ENCODE data around the gene HLA-DQB2. TPM values are rescaled to one million over a fixed set of nuclear protein-coding genes. Genes with fewer than 3 reads are reported as not detected.

The HLA-DQB2 gene
- total and polyA plus RNA-seq, 8 donors = 1.1 to 4.9 (median 1.6) TPM; not detected in 5

DNA sequence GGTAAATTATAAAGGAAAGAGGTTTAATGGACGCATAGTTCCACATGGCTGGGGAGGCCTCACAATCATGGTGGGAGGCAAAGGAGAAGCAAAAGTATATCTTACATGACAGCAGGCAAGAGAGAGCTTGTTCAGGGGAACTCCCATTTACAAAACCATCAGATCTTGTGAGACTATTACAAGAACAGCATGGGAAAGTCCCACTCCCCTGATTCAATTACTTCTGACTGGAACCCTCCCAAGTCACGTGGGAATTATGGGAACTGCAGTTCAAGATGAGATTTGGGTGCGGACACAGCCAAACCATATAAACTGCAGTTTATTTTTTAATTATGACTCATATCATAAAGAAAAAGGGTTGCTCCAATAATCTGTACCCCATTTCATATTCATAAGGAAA is 44.5 kb downstream of the HLA-DQB2 start:
- DNase-seq = no peak
- H3K9me3 ChIP-seq = no peaks in the 10 kb centered on the region
- H3K4me3 ChIP-seq = no peak overlapping the region
- H3K27me3 ChIP-seq = peaks cover 0 to 8% (median 0%) of the 10 kb centered on the region in 3 donors
- no peaks in the 10 kb centered on the region for H3K36me3 ChIP-seq
- intact Hi-C loops (cut with DNase I; ENCODE audit: low total_unique reads) = no loop called here
- H3K27ac ChIP-seq = no peak overlapping the region
- no peaks in the 10 kb centered on the region for H3K4me1 ChIP-seq
- 55 to 68% (median 56%) methylated on average over 3 of the region's 3 CpGs for whole genome bisulfite sequencing, 5 donors
- TF ChIP-seq POLR2A (IDR thresholded peaks at IDR 0.05) (no peak), POLR2AphosphoS5 (IDR thresholded peaks at IDR 0.05) (no peak), CTCF (IDR thresholded peaks at IDR 0.05) (no peak), EP300 (IDR thresholded peaks at IDR 0.05) (no peak)

GRCh38 chr6:32716396-32716795 is 46.9 kb downstream of the HLA-DQB2 start:
- no peak overlapping the region for H3K4me3 ChIP-seq
- 67 to 93% (median 91%) methylated on average over 3 of the region's 3 CpGs for WGBS, 5 donors
- TF ChIP-seq POLR2AphosphoS5 (IDR thresholded peaks at IDR 0.05) (no peak), CTCF (IDR thresholded peaks at IDR 0.05) (no peak), POLR2A (IDR thresholded peaks at IDR 0.05) (no peak), EP300 (IDR thresholded peaks at IDR 0.05) (no peak)
- intact Hi-C loops (cut with DNase I; ENCODE audit: low total_unique reads) = no loop called here
- no peaks in the 10 kb centered on the region for H3K4me1 ChIP-seq
- H3K27me3 ChIP-seq = peaks cover 0 to 8% (median 0%) of the 10 kb centered on the region in 3 donors
- no peak for DNase-seq
- H3K36me3 ChIP-seq = no peaks in the 10 kb centered on the region
- no peak overlapping the region for H3K27ac ChIP-seq
- no peaks in the 10 kb centered on the region for H3K9me3 ChIP-seq

- H3K27ac ChIP-seq = no peak overlapping the region
- TF ChIP-seq CTCF (IDR thresholded peaks at IDR 0.05) = no peak
- no peak for TF ChIP-seq POLR2AphosphoS5 (IDR thresholded peaks at IDR 0.05)
- no peak for TF ChIP-seq POLR2A (IDR thresholded peaks at IDR 0.05)
- TF ChIP-seq EP300 (IDR thresholded peaks at IDR 0.05) = no peak
- no peak for DNase-seq
- H3K4me3 ChIP-seq = no peak overlapping the region
- H3K4me1 ChIP-seq = no peaks in the 10 kb centered on the region
- intact Hi-C loops (cut with DNase I; ENCODE audit: low total_unique reads) = no loop called here
- no peaks in the 10 kb centered on the region for H3K36me3 ChIP-seq
- no peaks in the 10 kb centered on the region for H3K9me3 ChIP-seq
- H3K27me3 ChIP-seq = peaks cover 0 to 8% (median 0%) of the 10 kb centered on the region in 3 donors
Observed at GRCh38 chr6:32713241-32713640, 50.1 kb downstream of the HLA-DQB2 start.

DNA sequence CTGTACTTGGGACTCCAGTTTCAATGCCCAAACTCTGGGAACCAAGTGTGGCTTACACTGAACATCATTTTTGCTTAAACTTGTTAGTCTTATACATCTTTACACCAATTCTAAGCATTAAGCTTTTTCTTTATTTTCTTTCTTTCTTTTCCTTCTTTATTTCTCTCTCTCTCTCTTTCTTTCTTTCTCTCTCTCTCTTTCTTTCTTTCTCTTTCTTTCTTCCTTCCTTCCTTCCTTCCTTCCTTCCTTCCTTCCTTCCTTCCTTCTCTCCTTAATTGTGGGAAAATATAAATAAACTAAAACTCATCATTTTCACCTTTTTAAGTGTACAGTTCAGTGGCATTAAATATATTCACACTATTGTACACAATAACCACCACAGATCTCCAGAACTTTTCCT is 53.7 kb downstream of the HLA-DQB2 start:
- no peak overlapping the region for H3K27ac ChIP-seq
- H3K27me3 ChIP-seq = no peaks in the 10 kb centered on the region
- no peak for TF ChIP-seq CTCF (IDR thresholded peaks at IDR 0.05)
- TF ChIP-seq EP300 (IDR thresholded peaks at IDR 0.05) = no peak
- TF ChIP-seq POLR2AphosphoS5 (IDR thresholded peaks at IDR 0.05) = no peak
- no peak for TF ChIP-seq POLR2A (IDR thresholded peaks at IDR 0.05)
- H3K9me3 ChIP-seq = no peaks in the 10 kb centered on the region
- intact Hi-C loops (cut with DNase I; ENCODE audit: low total_unique reads) = no loop called here
- DNase-seq = no peak
- H3K4me3 ChIP-seq = no peak overlapping the region
- H3K36me3 ChIP-seq = no peaks in the 10 kb centered on the region
- no peaks in the 10 kb centered on the region for H3K4me1 ChIP-seq

Small RNA genes within 50 kb of the gene (small RNA-seq; reads per million reads assigned to genes)
- 0 reads per million in 4 donors for gene MIR3135B

Other genes with a start within 250 kb of the HLA-DQB2 start
- gene HLA-DRB5, start 233.2 kb downstream of the HLA-DQB2 start, total RNA-seq = 10 to 100 TPM in 2 of 5 donors, under 1 TPM in 1, not detected in 2; 0.43 to 39.1 (median 12.5) TPM
- 1 to 10 TPM in 1 of 3 donors, under 1 TPM in 1, not detected in 1; 0.37 to 3.6 TPM for gene HLA-DRB5, start 233.2 kb downstream of the HLA-DQB2 start, polyA plus RNA-seq
- 10 to 100 TPM in 4 of 5 donors, 1 to 10 TPM in 1; 4.1 to 47.1 (median 25.3) TPM for gene HLA-DRB1, start 173.7 kb downstream of the HLA-DQB2 start, total RNA-seq
- gene HLA-DRB1, start 173.7 kb downstream of the HLA-DQB2 start, polyA plus RNA-seq = 100 to 1,000 TPM in 1 of 3 donors, 10 to 100 TPM in 2; 23.0 to 111 (median 23.1) TPM
- gene HLA-DQA1, start 126.1 kb downstream of the HLA-DQB2 start, total RNA-seq = 1 to 10 TPM in 2 of 5 donors, not detected in 3; 1.1 to 6.4 TPM
- gene HLA-DQA1, start 126.1 kb downstream of the HLA-DQB2 start, polyA plus RNA-seq = 10 to 100 TPM in 2 of 3 donors, 1 to 10 TPM in 1; 5.0 to 16.2 (median 12.5) TPM
- gene HLA-DQB1, start 96.9 kb downstream of the HLA-DQB2 start, total RNA-seq = 10 to 100 TPM in 1 of 5 donors, 1 to 10 TPM in 2, not detected in 2; 2.0 to 16.8 (median 4.5) TPM
- 10 to 100 TPM; 26.0 to 94.5 (median 31.8) TPM for gene HLA-DQB1, start 96.9 kb downstream of the HLA-DQB2 start, polyA plus RNA-seq
- gene HLA-DQA2, start 22.1 kb downstream of the HLA-DQB2 start, total RNA-seq = 1 to 10 TPM in 1 of 5 donors, not detected in 4; 3.3 TPM
- gene HLA-DQA2, start 22.1 kb downstream of the HLA-DQB2 start, polyA plus RNA-seq = under 1 TPM in 1 of 3 donors, not detected in 2; 0.23 TPM
- 10 to 100 TPM in 1 of 5 donors, 1 to 10 TPM in 2, not detected in 2; 1.3 to 62.9 (median 2.9) TPM for gene HLA-DOB, start 53.5 kb upstream of the HLA-DQB2 start, total RNA-seq
- gene HLA-DOB, start 53.5 kb upstream of the HLA-DQB2 start, polyA plus RNA-seq = 1 to 10 TPM in 2 of 3 donors, under 1 TPM in 1; 0.81 to 5.0 (median 1.2) TPM
- gene TAP2, start 75.2 kb upstream of the HLA-DQB2 start, total RNA-seq = 100 to 1,000 TPM in 1 of 5 donors, 10 to 100 TPM in 3, 1 to 10 TPM in 1; 3.8 to 449 (median 12.2) TPM
- gene TAP2, start 75.2 kb upstream of the HLA-DQB2 start, polyA plus RNA-seq = 10 to 100 TPM in 1 of 3 donors, 1 to 10 TPM in 2; 1.2 to 24.6 (median 4.4) TPM
- gene PSMB8, start 80.5 kb upstream of the HLA-DQB2 start, total RNA-seq = 10 to 100 TPM in 3 of 5 donors, 1 to 10 TPM in 2; 2.7 to 32.1 (median 16.7) TPM
- gene PSMB8, start 80.5 kb upstream of the HLA-DQB2 start, polyA plus RNA-seq = 100 to 1,000 TPM in 2 of 3 donors, 10 to 100 TPM in 1; 88.6 to 177 (median 124) TPM
- gene TAP1, start 90.2 kb upstream of the HLA-DQB2 start, total RNA-seq = 10 to 100 TPM; 16.0 to 54.7 (median 29.6) TPM
- gene TAP1, start 90.2 kb upstream of the HLA-DQB2 start, polyA plus RNA-seq = 100 to 1,000 TPM in 1 of 3 donors, 10 to 100 TPM in 2; 10.8 to 117 (median 15.5) TPM
- gene PSMB9, start 90.7 kb upstream of the HLA-DQB2 start, total RNA-seq = 10 to 100 TPM in 1 of 5 donors, 1 to 10 TPM in 4; 5.4 to 18.7 (median 6.8) TPM
- 100 to 1,000 TPM in 1 of 3 donors, 10 to 100 TPM in 2; 33.2 to 107 (median 91.6) TPM for gene PSMB9, start 90.7 kb upstream of the HLA-DQB2 start, polyA plus RNA-seq
- 10 to 100 TPM in 2 of 5 donors, 1 to 10 TPM in 2, not detected in 1; 7.6 to 27.1 (median 13.4) TPM for gene HLA-DMB, start 177.5 kb upstream of the HLA-DQB2 start, total RNA-seq
- gene HLA-DMB, start 177.5 kb upstream of the HLA-DQB2 start, polyA plus RNA-seq = 10 to 100 TPM in 2 of 3 donors, 1 to 10 TPM in 1; 8.1 to 25.3 (median 11.8) TPM
- 100 to 1,000 TPM in 1 of 5 donors, 10 to 100 TPM in 2, 1 to 10 TPM in 1, under 1 TPM in 1; 0.87 to 129 (median 34.4) TPM for gene HLA-DMA, start 189.6 kb upstream of the HLA-DQB2 start, total RNA-seq
- 10 to 100 TPM; 15.1 to 93.2 (median 30.0) TPM for gene HLA-DMA, start 189.6 kb upstream of the HLA-DQB2 start, polyA plus RNA-seq
- gene BRD2, start 205.1 kb upstream of the HLA-DQB2 start, total RNA-seq = 100 to 1,000 TPM; 111 to 538 (median 190) TPM
- 10 to 100 TPM; 70.7 to 78.7 (median 74.4) TPM for gene BRD2, start 205.1 kb upstream of the HLA-DQB2 start, polyA plus RNA-seq
- gene HLA-DOA, start 246.1 kb upstream of the HLA-DQB2 start, total RNA-seq = 1 to 10 TPM in 2 of 5 donors, under 1 TPM in 2, not detected in 1; 0.45 to 3.9 (median 1.9) TPM
- 1 to 10 TPM in 1 of 3 donors, under 1 TPM in 2; 0.62 to 2.1 (median 0.92) TPM for gene HLA-DOA, start 246.1 kb upstream of the HLA-DQB2 start, polyA plus RNA-seq